NCI-H748 (cell line): ENCODE data around the gene ELL2.
"Not testable (repeated sequence)": the region's sequence is repeated elsewhere in the genome, so short reads cannot be mapped to it uniquely, and the experiment has no call there.

Experiments
- DNase-seq: peaks from one replicate; lab custom pipeline; 2025; ENCODE audit not compliant: unreplicated experiment; lab: John Stamatoyannopoulos, UW

Gene ELL2

GRCh38 chr5:95883185-95884016, 78.2 kb downstream of the ELL2 start:
- DNase-seq: no peak

- DNase-seq: no peak
Observed at GRCh38 chr5:95881833-95882232, 79.8 kb downstream of the ELL2 start.

- DNase-seq: no peak
Observed at GRCh38 chr5:95880081-95880926, 81.3 kb downstream of the ELL2 start.

- no peak for DNase-seq
Observed at GRCh38 chr5:95879661-95880060, 82.0 kb downstream of the ELL2 start.

- peak; percentile 59 for DNase-seq
Observed at GRCh38 chr5:95878417-95879323, 83.0 kb downstream of the ELL2 start.

- no peak for DNase-seq
Observed at GRCh38 chr5:95876782-95877181, 84.9 kb downstream of the ELL2 start.

GRCh38 chr5:95874246-95874645, 87.4 kb downstream of the ELL2 start:
- no peak for DNase-seq

- no peak for DNase-seq
Observed at GRCh38 chr5:95873351-95873750, 88.3 kb downstream of the ELL2 start.

- DNase-seq: no peak
Observed at GRCh38 chr5:95872346-95873268, 89.0 kb downstream of the ELL2 start.

GRCh38 chr5:95871146-95871806, 90.4 kb downstream of the ELL2 start:
- DNase-seq: no peak

- DNase-seq: no peak
Observed at GRCh38 chr5:95870105-95870672, 91.5 kb downstream of the ELL2 start.

GRCh38 chr5:95869173-95869855, 92.3 kb downstream of the ELL2 start:
- not testable (repeated sequence) for DNase-seq

GRCh38 chr5:95868136-95868535, 93.5 kb downstream of the ELL2 start:
- no peak for DNase-seq

- no peak for DNase-seq
Observed at GRCh38 chr5:95866435-95867040, 95.1 kb downstream of the ELL2 start.

- DNase-seq: no peak
Observed at GRCh38 chr5:95864944-95865504, 96.6 kb downstream of the ELL2 start.

- no peak for DNase-seq
Observed at GRCh38 chr5:95864456-95864855, 97.2 kb downstream of the ELL2 start.

GRCh38 chr5:95863383-95863757, 98.3 kb downstream of the ELL2 start:
- no peak for DNase-seq
